ENCODE data around the gene SCAMP2.
A peak's percentile ranks its signal among the peaks of the same experiment; 100 is the strongest.

DNA sequence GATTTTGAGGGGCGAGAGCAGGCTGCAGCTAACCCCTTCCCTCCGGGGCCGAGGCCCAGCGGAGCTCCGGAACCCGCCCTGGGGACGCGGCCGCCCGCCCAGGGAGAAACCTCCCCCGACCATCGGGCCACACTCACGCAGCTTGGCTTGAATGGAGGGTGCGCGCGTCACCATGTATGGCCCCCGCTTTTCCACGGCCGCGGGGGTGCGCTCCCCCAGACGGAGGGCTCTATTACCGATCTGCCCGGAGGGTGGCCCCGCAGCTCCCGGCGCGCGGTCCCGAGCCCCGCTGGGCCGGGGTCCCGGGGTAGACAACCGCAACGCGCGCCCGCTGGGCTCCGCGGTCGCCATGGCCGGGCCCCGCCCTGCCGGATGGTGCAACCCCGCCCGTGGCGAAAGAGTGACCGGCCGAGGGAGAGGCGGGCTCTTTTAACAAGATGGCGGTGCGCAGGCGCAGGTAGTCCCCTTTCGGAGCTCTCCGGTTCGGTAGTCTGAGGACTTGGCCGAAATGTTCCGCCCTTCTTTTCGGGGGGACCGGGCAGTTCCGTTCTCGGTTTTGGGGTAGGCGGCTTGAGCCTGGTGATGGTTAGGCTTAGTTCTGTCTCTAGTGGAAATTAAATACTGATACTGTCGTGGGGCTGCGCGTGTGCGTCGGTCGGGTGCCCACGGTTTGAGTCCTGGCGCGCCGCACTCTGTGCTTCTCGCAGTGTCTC is 33.4 kb upstream of the SCAMP2 start, which contains the start of gene FAM219B:
- TF ChIP-seq AGO2 (optimal IDR thresholded peaks at IDR 0.05; ENCODE audit: low read depth, low read length) = peak; percentile 89
- peak; percentile 82 for TF ChIP-seq TAF1 (CRISPR knock-in tag; IDR thresholded peaks at IDR 0.05)
- TF ChIP-seq MEIS1 (CRISPR knock-in tag; IDR thresholded peaks at IDR 0.05; ENCODE audit: borderline replicate concordance) = peak; percentile 22; the same call in 1 of the 2 replicates
- TF ChIP-seq, protein P1, sequence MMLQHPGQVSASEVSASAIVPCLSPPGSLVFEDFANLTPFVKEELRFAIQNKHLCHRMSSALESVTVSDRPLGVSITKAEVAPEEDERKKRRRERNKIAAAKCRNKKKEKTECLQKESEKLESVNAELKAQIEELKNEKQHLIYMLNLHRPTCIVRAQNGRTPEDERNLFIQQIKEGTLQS (CRISPR knock-in tag; IDR thresholded peaks at IDR 0.05) = 0 out of 2 replicates have a peak, but pooled peaks have one; percentile 45

All from HepG2 (cell line).